Endothelial cell of umbilical vein (primary cell): Measurements from ENCODE around the gene RAG1. TPM values are rescaled to one million over a fixed set of nuclear protein-coding genes. Genes with fewer than 3 reads are reported as not detected.

Experiments used
- BruUV-seq: library from RNA; stranded (reverse); fragments of 400-500 nt; replicated peaks from 2 replicates; lab custom pipeline; 2021; lab: Mats Ljungman, UMichigan
- CTCF ChIA-PET: fragments of 300-600, 350-600 bp; sonication (Branson Sonifier 250); formaldehyde crosslinking; loops from one replicate; lab custom pipeline; 2021; ENCODE audit warnings: antibody characterized with exemption, inconsistent platforms; lab: Charles Lee
- POLR2A ChIA-PET: fragments of 300-600, 350-600 bp; sonication (Branson Sonifier 250); formaldehyde crosslinking; loops from one replicate; lab custom pipeline; 2021; ENCODE audit warnings: antibody characterized with exemption, inconsistent platforms; lab: Charles Lee
- DNase-seq: peaks from one replicate; pipeline ENCODE4 v3.0.0-alpha.2; 2011; ENCODE audit warnings: low read depth, low spot score
- FAIRE-seq: peaks from 2 replicates; lab custom pipeline; 2011; peaks lifted over from hg19 to GRCh38; lab: Jason Lieb, UNC
- H2AFZ ChIP-seq: 2 replicates; pipeline ENCODE4 v1.6.0; 2012; ENCODE audit warnings: low read depth, low read length, control low read depth, inconsistent platforms
- H3K27ac ChIP-seq: 2 replicates; pipeline ENCODE4 v1.5.1; 2011; ENCODE audit warnings: low read depth, mild to moderate bottlenecking, control low read depth, low read length, moderate library complexity; ENCODE audit not compliant: insufficient read depth
- H3K27me3 ChIP-seq, 2 experiments: 2 replicates each; pipeline versions ENCODE4 v1.6.0 to v1.6.1; 2011; ENCODE audit warnings: low read length in 2 of 2, mixed read lengths in 1 of 2; ENCODE audit not compliant: control insufficient read depth in 2 of 2, insufficient read depth in 2 of 2
- H3K36me3 ChIP-seq, 2 experiments: 2 replicates in 1 of 2; 3 replicates in 1 of 2; pipeline ENCODE4 v1.5.1; 2011; ENCODE audit warnings: low read length in 2 of 2, mild to moderate bottlenecking in 1 of 2, moderate library complexity in 1 of 2; ENCODE audit not compliant: control insufficient read depth in 2 of 2, insufficient read depth in 2 of 2; ENCODE audit errors: extremely low read depth in 1 of 2
- H3K4me1 ChIP-seq: 3 replicates; pipeline ENCODE4 v1.5.1; 2011; ENCODE audit warnings: mild to moderate bottlenecking, low read length; ENCODE audit not compliant: control insufficient read depth, insufficient read depth; ENCODE audit errors: extremely low read depth
- H3K4me2 ChIP-seq: 2 replicates; pipeline ENCODE4 v1.6.1; 2011; ENCODE audit warnings: low read length, control low read depth, mixed read lengths; ENCODE audit not compliant: insufficient read depth
- H3K4me3 ChIP-seq, 3 experiments: fragments of 200-600 bp in 1 of 3; sonication (generic), shearing (Covaris generic) in 1 of 3; replicated peaks in 1 of 3; 2 replicates each; pipeline ENCODE4 v1.5.1; 2011 to 2016; ENCODE audit warnings: control low read depth in 3 of 3, low read length in 3 of 3, mild to moderate bottlenecking in 2 of 3, inconsistent platforms in 1 of 3, low read depth in 1 of 3, moderate library complexity in 1 of 3; ENCODE audit not compliant: insufficient read depth in 1 of 3
- H3K79me2 ChIP-seq: 2 replicates; pipeline ENCODE4 v1.6.0; 2012; ENCODE audit warnings: low read length, inconsistent platforms; ENCODE audit not compliant: control insufficient read depth, insufficient read depth
- H3K9ac ChIP-seq: replicated peaks from 2 replicates; pipeline ENCODE3; 2011; ENCODE audit warnings: low read length, control low read depth; ENCODE audit not compliant: insufficient read depth; ENCODE audit errors: extremely low read depth
- H3K9me1 ChIP-seq: replicated peaks from 3 replicates; pipeline ENCODE4 v1.6.0; 2011; ENCODE audit warnings: mild to moderate bottlenecking, low read length; ENCODE audit not compliant: control insufficient read depth, insufficient read depth; ENCODE audit errors: extremely low read depth
- H3K9me3 ChIP-seq: replicated peaks from 2 replicates; pipeline ENCODE4 v1.5.1; 2012; ENCODE audit warnings: low read length, inconsistent platforms; ENCODE audit not compliant: control insufficient read depth, insufficient read depth
- H4K20me1 ChIP-seq: replicated peaks from 2 replicates; pipeline ENCODE3; 2011; ENCODE audit warnings: mild to moderate bottlenecking, low read length; ENCODE audit not compliant: control insufficient read depth, insufficient read depth; ENCODE audit errors: extremely low read depth
- EZH2 ChIP-seq: IDR thresholded peaks from 2 replicates; pipeline ENCODE4 v1.6.1; 2012; ENCODE audit warnings: borderline replicate concordance, low read depth, mild to moderate bottlenecking, moderate library complexity, low read length, inconsistent platforms; ENCODE audit not compliant: severe bottlenecking
- FOS ChIP-seq: IDR thresholded peaks from 2 replicates; pipeline ENCODE4 v1.6.1; 2011; ENCODE audit warnings: mild to moderate bottlenecking, low read length, moderate library complexity, borderline replicate concordance; ENCODE audit not compliant: insufficient read depth
- GATA2 ChIP-seq: IDR thresholded peaks from 2 replicates; pipeline ENCODE4 v1.7.0; 2011; ENCODE audit warnings: low read depth, mild to moderate bottlenecking, moderate library complexity, mixed read lengths, low read length; ENCODE audit not compliant: insufficient read length, insufficient read depth
- JUN ChIP-seq: IDR thresholded peaks from 2 replicates; pipeline ENCODE4 v1.6.1; 2011; ENCODE audit warnings: borderline replicate concordance, low read depth; ENCODE audit not compliant: insufficient read length, insufficient read depth
- MYC ChIP-seq: IDR thresholded peaks from one replicate; pipeline ENCODE4 v1.6.1; 2011; ENCODE audit warnings: mild to moderate bottlenecking, low read depth, low read length
- POLR2A ChIP-seq: IDR thresholded peaks from 2 replicates; pipeline ENCODE4 v1.6.1; 2012; ENCODE audit warnings: low read depth, mild to moderate bottlenecking, control low read depth, low read length
- POLR2AphosphoS5 ChIP-seq: IDR thresholded peaks from 2 replicates; pipeline ENCODE4 v1.6.1; 2012; ENCODE audit warnings: low read depth, mild to moderate bottlenecking, control low read depth, low read length, moderate library complexity; ENCODE audit not compliant: insufficient read depth
- dilution Hi-C: fragments of 300-500 bp; cut with MboI; formaldehyde crosslinking; loops from one replicate; pipeline ENCODE4 v1.15.0; 2019; ENCODE audit warnings: low sequenced_read_pairs; ENCODE audit not compliant: extremely low pct_ligation_motif_present
- intact Hi-C: fragments of 100-400 bp; cut with micrococcal nuclease; formaldehyde crosslinking; loops from one replicate; pipeline ENCODE4 v1.10.0; 2022
- polyA plus RNA-seq, 4 experiments: library from polyadenylated mRNA; depleted of rRNA in 3 of 4; stranded (reverse) in 3 of 4; unstranded in 1 of 4; fragments of >200 nt; gene quantifications; 2 replicates each; pipeline versions ENCODE4 v1.2.1 to v1.2.3, GENCODE V29; 2011 to 2012; ENCODE audit warnings: missing spikeins in 1 of 4
- total RNA-seq: library from RNA; stranded (reverse); gene quantifications from 2 replicates; pipeline ENCODE4 v1.2.3, GENCODE V29; 2021
- TF ChIP-seq, protein P1 (sequence below), 2 donors: IDR thresholded peaks; 1 replicate in 1 of 2; 2 replicates in 1 of 2; pipeline ENCODE4 v1.5.1; 2011; ENCODE audit warnings: low read length in 2 of 2, mild to moderate bottlenecking in 2 of 2, moderate library complexity in 2 of 2, control low read depth in 1 of 2, inconsistent platforms in 1 of 2, low read depth in 1 of 2; ENCODE audit not compliant: insufficient read depth in 1 of 2; ENCODE audit errors: extremely low read depth in 1 of 2
- TF ChIP-seq, protein P2 (sequence below): IDR thresholded peaks from 2 replicates; pipeline ENCODE4 v1.6.1; 2011; ENCODE audit not compliant: insufficient read depth, insufficient read length

Gene RAG1
- total and polyA plus RNA-seq, 2 donors (not counting 3 experiments of a cell fraction or from before 2014, with no cell fraction given): 0.15 to 1.2 TPM

DNA sequence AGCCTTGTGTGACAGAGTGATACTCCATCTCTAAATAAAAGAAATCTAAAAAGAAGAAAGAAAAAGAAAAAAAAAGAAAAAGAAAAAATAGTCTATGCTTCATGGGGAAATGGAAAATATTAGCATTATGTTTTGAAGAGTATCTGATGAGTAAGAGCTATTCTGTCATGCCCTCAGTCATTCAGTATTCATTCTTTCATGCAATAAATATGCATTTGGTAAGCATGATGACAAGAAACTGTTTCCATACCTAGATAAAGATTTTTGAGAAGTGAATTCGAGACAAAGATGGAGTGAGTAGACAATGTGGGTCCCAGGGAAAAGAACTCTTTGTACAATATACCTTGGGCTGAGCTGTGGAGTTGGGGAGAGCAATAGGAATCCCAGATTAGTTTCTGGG lies 20.3 kb downstream of the RAG1 start:
- intact Hi-C loops (no loop called here), dilution Hi-C loops (no loop called here)
- no peak for DNase-seq
- H2AFZ ChIP-seq: no peak overlapping the region
- no peaks in the 10 kb centered on the region for H3K4me1 ChIP-seq
- H3K4me3 ChIP-seq: no peak overlapping the region
- BruUV-seq: no TSS peak
- no peaks in the 10 kb centered on the region for H3K9me1 ChIP-seq
- H3K4me2 ChIP-seq: no peak overlapping the region
- no peak for FAIRE-seq
- H3K9ac ChIP-seq: no peak overlapping the region
- TF ChIP-seq EZH2 (no peak), POLR2AphosphoS5 (no peak), FOS (no peak), GATA2 (no peak), JUN (no peak), MYC (no peak), POLR2A (no peak)
- TF ChIP-seq, protein P1, sequence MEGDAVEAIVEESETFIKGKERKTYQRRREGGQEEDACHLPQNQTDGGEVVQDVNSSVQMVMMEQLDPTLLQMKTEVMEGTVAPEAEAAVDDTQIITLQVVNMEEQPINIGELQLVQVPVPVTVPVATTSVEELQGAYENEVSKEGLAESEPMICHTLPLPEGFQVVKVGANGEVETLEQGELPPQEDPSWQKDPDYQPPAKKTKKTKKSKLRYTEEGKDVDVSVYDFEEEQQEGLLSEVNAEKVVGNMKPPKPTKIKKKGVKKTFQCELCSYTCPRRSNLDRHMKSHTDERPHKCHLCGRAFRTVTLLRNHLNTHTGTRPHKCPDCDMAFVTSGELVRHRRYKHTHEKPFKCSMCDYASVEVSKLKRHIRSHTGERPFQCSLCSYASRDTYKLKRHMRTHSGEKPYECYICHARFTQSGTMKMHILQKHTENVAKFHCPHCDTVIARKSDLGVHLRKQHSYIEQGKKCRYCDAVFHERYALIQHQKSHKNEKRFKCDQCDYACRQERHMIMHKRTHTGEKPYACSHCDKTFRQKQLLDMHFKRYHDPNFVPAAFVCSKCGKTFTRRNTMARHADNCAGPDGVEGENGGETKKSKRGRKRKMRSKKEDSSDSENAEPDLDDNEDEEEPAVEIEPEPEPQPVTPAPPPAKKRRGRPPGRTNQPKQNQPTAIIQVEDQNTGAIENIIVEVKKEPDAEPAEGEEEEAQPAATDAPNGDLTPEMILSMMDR (IDR thresholded peaks at IDR 0.05; ENCODE audit: extremely low read depth in 1 of 2, insufficient read depth in 1 of 2, low read depth in 1 of 2, low read length in 2 of 2): no peak
- TF ChIP-seq, protein P2, sequence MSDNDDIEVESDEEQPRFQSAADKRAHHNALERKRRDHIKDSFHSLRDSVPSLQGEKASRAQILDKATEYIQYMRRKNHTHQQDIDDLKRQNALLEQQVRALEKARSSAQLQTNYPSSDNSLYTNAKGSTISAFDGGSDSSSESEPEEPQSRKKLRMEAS: no peak
- ChIA-PET CTCF (interaction anchor here (0.7 to 1.0 kb wide), 3 partner anchors 17 to 159 kb away, joined by 3 read pairs; no protein-coding TSS in a partner anchor), POLR2A (no interaction called here)
- H3K27me3 ChIP-seq: peaks cover 6 to 25% of the 10 kb centered on the region in 2 experiments
- H4K20me1 ChIP-seq: no peaks in the 10 kb centered on the region
- H3K79me2 ChIP-seq: no peaks in the 10 kb centered on the region
- H3K27ac ChIP-seq: no peak overlapping the region
- no peaks in the 10 kb centered on the region for H3K36me3 ChIP-seq
- H3K9me3 ChIP-seq: no peaks in the 10 kb centered on the region
